NCI-H510A (cell line): ENCODE data around the gene RNLS.

Experiments
- DNase-seq: peaks from one replicate; lab custom pipeline; 2025; lab: John Stamatoyannopoulos, UW

The RNLS gene

GRCh38 chr10:88551246-88551645, 31.9 kb downstream of the RNLS start:
- no peak for DNase-seq

GRCh38 chr10:88546497-88546896, 36.6 kb downstream of the RNLS start:
- DNase-seq, result no peak

- no peak for DNase-seq
Measured at GRCh38 chr10:88545359-88545758, 37.8 kb downstream of the RNLS start.

GRCh38 chr10:88544140-88544870, 38.8 kb downstream of the RNLS start:
- DNase-seq, result no peak

- DNase-seq, result no peak
Measured at GRCh38 chr10:88542522-88542921, 40.6 kb downstream of the RNLS start.

- DNase-seq, result no peak
Measured at GRCh38 chr10:88541116-88541626, 41.9 kb downstream of the RNLS start.

GRCh38 chr10:88540351-88540750, 42.8 kb downstream of the RNLS start:
- no peak for DNase-seq

GRCh38 chr10:88538048-88538447, 45.1 kb downstream of the RNLS start:
- no peak for DNase-seq

GRCh38 chr10:88537322-88537721, 45.8 kb downstream of the RNLS start:
- DNase-seq, result no peak

- DNase-seq, result no peak
Measured at GRCh38 chr10:88536437-88536836, 46.7 kb downstream of the RNLS start.

GRCh38 chr10:88534072-88534665, 48.9 kb downstream of the RNLS start:
- no peak for DNase-seq

GRCh38 chr10:88531392-88532052, 51.6 kb downstream of the RNLS start:
- no peak for DNase-seq

GRCh38 chr10:88530629-88531391, 52.3 kb downstream of the RNLS start:
- no peak for DNase-seq

- DNase-seq, result no peak
Measured at GRCh38 chr10:88530093-88530492, 53.0 kb downstream of the RNLS start.

GRCh38 chr10:88528806-88529570, 54.1 kb downstream of the RNLS start:
- no peak for DNase-seq

GRCh38 chr10:88528201-88528600, 54.9 kb downstream of the RNLS start:
- DNase-seq, result no peak

- DNase-seq, result no peak
Measured at GRCh38 chr10:88527245-88527644, 55.9 kb downstream of the RNLS start.

GRCh38 chr10:88526501-88527105, 56.5 kb downstream of the RNLS start:
- no peak for DNase-seq

- no peak for DNase-seq
Measured at GRCh38 chr10:88525371-88526069, 57.6 kb downstream of the RNLS start.

GRCh38 chr10:88523739-88524400, 59.2 kb downstream of the RNLS start:
- DNase-seq, result no peak
